HG03520 (cell line): ENCODE measurements around the gene RAP1A.
"Not testable (repeated sequence)": the region's sequence is repeated elsewhere in the genome, so short reads cannot be mapped to it uniquely, and the experiment has no call there.

Source experiments
- ATAC-seq: cut with Tn5 transposase; IDR thresholded peaks from one replicate; pipeline ENCODE4 v1.9.1; 2021; ENCODE audit warnings: mild to moderate bottlenecking, moderate library complexity; ENCODE audit not compliant: unreplicated experiment

Gene RAP1A

GRCh38 chr1:111735321-111735720 lies 115.7 kb downstream of the RAP1A start:
- ATAC-seq: no peak

GRCh38 chr1:111735858-111736544 lies 116.4 kb downstream of the RAP1A start:
- no peak for ATAC-seq

- no peak for ATAC-seq
These were observed 117.1 kb downstream of the RAP1A start for GRCh38 chr1:111736548-111737215.

GRCh38 chr1:111737216-111738132 lies 117.9 kb downstream of the RAP1A start:
- ATAC-seq: no peak

GRCh38 chr1:111738133-111738435 lies 118.5 kb downstream of the RAP1A start:
- no peak for ATAC-seq

GRCh38 chr1:111738436-111739193 lies 119.0 kb downstream of the RAP1A start:
- peak; percentile 38 for ATAC-seq

GRCh38 chr1:111739194-111739924 lies 119.8 kb downstream of the RAP1A start, which contains the start of gene INKA2:
Gene INKA2, minus strand, starts transcription at chr1:111739395. Its CDS starts 153 bp downstream, at chr1:111739242.
- ATAC-seq: peak; percentile 71

- no peak for ATAC-seq
These were observed 120.6 kb downstream of the RAP1A start for GRCh38 chr1:111739925-111740765.

- ATAC-seq: not testable (repeated sequence)
These were observed 122.7 kb downstream of the RAP1A start for GRCh38 chr1:111742292-111742691.

GRCh38 chr1:111742938-111743549 lies 123.5 kb downstream of the RAP1A start:
- ATAC-seq: no peak

- ATAC-seq: no peak
These were observed 124.1 kb downstream of the RAP1A start for GRCh38 chr1:111743679-111744101.

- no peak for ATAC-seq
These were observed 126.4 kb downstream of the RAP1A start for GRCh38 chr1:111745675-111746613.

GRCh38 chr1:111746614-111746999 lies 127.0 kb downstream of the RAP1A start:
- ATAC-seq: no peak

GRCh38 chr1:111747282-111747734 lies 127.7 kb downstream of the RAP1A start:
- no peak for ATAC-seq

- ATAC-seq: no peak
These were observed 128.4 kb downstream of the RAP1A start for GRCh38 chr1:111747947-111748346.

- no peak for ATAC-seq
These were observed 130.0 kb downstream of the RAP1A start for GRCh38 chr1:111749628-111750027.

- ATAC-seq: no peak
These were observed 131.3 kb downstream of the RAP1A start for GRCh38 chr1:111750856-111751255.
